GM18907 (cell line): ENCODE results near the gene AMD1.
"Not testable (repeated sequence)": the region's sequence is repeated elsewhere in the genome, so short reads cannot be mapped to it uniquely, and the experiment has no call there.

Experiments used
- ATAC-seq: cut with Tn5 transposase; IDR thresholded peaks from one replicate; pipeline ENCODE4 v1.9.1; 2021; ENCODE audit warnings: mild to moderate bottlenecking, moderate library complexity; ENCODE audit not compliant: unreplicated experiment

Gene AMD1

DNA sequence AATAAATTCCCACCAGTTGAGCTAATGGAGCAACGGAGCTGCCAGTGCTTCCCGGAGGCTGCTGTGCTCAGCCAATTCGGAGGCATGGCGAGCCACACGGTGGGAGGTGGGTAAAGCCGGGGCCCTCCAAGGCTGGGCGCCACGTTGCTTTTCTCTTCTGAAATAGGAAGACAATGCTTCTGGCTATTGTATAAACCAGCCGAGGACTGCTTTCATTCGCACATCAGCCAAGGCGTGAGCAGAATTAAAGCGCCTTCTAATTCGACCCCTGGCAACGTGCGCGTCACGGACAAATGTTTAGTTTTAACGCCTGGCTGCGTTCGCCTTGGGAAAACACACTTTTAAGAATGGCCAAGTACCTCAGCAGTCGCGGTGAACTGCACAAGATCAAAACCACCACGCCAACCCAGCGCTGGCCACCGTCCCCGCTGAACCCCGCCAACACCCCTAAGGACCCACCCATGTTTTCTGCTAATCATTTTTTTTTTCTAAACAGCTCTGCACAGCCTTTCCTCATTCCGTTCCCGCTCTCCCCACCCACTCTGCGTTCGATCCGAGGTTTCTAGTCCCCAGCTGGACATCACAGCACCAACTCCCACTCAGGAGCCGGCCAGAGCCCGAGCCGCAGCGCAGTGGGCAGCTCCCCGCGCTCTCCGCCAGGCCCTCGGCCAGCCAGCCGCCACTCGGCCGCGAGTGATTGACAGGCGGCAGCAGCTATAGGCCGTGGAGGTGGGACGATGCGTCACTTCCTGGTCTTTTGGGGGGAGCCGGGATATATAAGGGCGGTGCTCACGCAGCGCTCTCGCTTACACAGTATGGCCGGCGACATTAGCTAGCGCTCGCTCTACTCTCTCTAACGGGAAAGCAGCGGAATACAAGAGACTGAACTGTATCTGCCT, at the start of gene AMD1:
AMD1 (plus strand) TSS at position 805 of the 899 bp plus-strand sequence. CDS start 321 bp downstream, outside the sequence.
- ATAC-seq: peak; percentile 81

DNA sequence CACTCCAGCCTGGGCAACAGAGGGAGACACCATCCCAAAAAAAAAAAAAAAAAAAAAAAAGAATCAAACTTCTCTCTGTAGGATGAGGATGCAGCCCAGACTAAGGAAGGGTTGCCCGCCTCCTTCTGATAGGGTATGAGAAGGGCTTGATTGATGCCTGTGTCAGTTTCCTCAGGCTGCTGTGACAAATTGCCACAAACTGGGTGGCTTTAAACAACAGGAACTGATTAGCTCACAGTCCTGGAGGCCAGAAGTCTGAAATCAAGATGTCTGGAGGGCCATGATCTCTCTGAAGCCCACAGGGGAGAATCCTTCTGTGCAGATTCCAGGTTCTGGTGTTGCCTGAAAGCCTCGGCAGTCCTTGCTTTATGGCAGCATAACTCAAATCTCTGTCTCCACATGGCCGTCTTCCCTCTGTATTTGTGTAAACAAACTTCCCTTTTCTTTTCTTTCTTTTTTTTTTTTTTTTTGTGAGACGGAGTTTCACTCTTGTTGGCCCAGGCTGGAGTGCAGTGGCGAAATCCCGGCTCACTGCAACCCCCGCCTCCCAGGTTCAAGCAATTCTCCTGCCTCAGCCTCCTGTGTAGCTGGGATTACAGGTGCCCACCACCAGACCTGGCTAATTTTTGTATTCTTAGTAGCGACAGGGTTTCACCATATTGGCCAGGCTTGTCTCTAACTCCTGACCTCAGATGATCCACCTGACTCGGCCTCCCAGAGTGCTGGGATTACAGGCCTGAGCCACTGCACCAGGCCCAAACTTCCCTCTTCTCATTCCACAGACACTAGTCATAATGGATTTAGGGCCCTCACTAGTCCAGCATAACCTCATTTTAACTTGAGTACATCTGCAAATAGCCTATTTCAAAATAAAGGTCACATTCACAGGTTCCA, 48.1 kb upstream of the AMD1 start:
- no peak for ATAC-seq

GRCh38 chr6:110828396-110828795, 46.2 kb upstream of the AMD1 start:
- no peak for ATAC-seq

- no peak for ATAC-seq
These were observed 43.2 kb upstream of the AMD1 start for GRCh38 chr6:110831405-110831804.

DNA sequence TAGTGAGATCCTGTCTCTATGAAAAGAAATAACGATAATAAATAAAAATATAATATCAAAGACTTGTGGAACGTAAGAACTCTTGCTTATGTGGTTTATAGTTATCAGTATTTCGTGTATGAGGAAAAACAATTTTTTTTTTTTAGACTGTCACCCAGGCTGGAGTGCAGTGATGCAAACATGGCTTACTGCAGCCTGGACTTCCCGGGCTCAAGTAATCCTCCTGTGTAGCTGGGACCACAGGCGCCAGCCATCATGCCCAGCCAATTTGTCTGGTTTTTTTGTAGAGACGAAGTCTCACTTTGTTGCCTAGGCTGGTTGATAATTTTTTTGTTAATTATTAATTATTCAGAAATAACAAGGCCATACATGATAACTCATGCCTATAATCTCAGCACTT, 40.8 kb upstream of the AMD1 start:
- ATAC-seq: no peak

DNA sequence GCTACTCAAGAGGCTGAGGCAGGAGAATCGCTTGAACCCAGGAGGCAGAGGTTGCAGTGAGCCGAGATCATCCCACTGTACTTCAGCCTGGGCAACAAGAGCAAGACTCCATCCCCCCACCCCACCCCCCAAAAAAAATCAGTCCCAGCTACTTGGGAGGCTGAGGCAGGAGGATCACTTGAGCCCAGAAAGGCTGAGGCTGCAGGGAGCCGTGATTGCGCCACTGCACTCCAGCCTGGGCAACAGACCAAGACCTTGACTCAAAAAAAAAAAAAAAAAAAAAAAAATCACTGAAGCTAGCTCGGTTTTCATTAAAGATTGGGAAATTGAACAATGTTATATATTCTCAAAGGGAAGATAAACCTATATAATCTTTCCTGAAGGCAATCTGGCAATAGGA, 38.8 kb upstream of the AMD1 start:
- not testable (repeated sequence) for ATAC-seq

- ATAC-seq: no peak
These were observed 33.3 kb upstream of the AMD1 start for GRCh38 chr6:110841266-110841665.

- no peak for ATAC-seq
These were observed 24.8 kb upstream of the AMD1 start for GRCh38 chr6:110849781-110850180.

GRCh38 chr6:110852773-110853172, 21.8 kb upstream of the AMD1 start:
- no peak for ATAC-seq

- ATAC-seq: no peak
These were observed 20.7 kb upstream of the AMD1 start for GRCh38 chr6:110853754-110854477.

DNA sequence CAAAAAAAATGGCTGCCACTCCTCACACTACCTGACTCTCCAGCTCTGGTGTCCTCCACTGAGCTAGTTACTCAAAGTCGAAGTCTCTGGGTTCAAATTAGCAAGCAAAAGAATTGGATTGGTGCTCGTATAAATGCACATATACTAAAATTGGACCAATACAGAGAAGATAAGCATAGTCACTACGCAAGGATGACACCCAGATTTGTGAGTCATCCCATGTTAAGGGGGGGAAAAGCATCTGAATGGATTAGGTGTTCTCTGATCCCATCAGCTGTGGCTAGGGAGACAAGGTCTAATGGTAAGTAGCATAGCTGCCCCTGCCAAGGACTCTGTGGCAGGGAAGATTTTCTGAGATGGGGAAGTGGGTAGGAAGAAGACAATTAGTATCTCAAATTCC, 18.3 kb upstream of the AMD1 start:
- no peak for ATAC-seq

GRCh38 chr6:110858016-110858415, 16.6 kb upstream of the AMD1 start:
- ATAC-seq: no peak

DNA sequence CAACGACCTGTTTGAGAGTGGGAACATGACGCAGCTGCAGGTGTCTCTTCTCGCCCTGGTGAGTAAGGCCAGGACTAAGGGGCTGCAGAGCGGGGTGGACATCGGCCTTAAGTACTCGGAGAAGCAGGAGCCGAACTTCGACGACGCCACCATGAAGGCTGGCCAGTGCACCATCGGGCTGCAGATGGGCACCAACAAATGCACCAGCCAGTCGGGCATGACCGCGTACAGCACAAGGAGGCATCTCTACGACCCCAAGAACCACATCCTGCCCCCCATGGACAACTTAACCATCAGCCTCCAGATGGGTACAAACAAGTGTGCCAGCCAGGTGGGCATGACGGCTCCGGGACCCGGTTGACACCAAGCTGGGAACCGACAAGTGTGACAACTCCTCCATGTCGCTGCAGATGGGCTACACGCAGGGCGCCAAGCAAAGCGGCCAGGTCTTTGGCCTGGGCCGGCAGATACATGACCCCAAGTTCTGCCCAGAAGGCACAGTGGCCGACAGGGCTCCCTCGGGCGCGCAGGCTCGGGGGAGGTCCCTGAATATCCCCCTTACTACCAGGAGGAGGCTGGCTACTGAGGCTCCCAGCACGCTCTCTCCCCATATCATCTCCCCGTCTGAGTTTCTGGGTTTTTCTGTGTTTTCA, 15.9 kb upstream of the AMD1 start:
- ATAC-seq: no peak

GRCh38 chr6:110859335-110859792, 15.2 kb upstream of the AMD1 start:
- no peak for ATAC-seq

DNA sequence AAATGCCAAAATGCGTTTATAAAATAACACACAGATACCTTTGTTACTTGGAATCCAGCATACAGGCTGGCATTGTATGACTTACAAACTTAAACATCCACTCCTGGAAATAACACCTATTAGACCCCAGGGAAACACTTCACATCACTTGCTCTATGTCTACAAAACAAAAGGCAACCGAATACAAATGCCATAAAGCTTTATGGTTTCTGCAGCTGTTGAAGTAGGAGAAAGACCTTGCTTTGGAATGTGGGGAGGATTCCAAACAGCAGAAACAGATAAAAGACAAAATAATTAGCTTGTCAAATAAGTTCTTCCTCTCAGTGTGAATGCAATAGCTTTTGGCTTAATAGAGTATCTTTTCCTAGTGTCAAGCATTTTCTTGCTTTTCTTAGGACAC, 9.8 kb upstream of the AMD1 start:
- ATAC-seq: no peak

DNA sequence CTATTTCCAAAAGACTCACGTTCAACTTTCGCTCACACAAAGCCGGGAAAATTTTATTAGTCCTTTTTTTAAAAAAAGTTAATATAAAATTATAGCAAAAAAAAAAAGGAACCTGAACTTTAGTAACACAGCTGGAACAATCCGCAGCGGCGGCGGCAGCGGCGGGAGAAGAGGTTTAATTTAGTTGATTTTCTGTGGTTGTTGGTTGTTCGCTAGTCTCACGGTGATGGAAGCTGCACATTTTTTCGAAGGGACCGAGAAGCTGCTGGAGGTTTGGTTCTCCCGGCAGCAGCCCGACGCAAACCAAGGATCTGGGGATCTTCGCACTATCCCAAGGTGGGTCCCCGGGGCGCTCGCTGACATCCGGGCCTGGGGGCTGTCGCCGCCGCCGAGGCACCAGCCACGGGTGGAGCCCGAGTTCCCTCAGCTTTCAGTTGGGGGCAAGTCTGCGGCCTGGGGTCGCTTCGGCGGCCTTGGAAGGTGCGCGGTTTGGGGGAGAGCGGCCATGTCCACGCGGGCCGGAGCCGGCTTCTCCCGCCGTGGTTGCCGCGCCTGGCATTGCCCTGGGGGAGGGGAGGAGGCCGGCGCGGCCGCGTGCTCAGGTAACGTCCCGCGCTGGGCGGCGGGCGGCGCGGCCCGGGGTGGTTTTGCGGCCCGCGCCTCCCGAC, 429 bp downstream of the AMD1 start:
- peak; percentile 17 for ATAC-seq

DNA sequence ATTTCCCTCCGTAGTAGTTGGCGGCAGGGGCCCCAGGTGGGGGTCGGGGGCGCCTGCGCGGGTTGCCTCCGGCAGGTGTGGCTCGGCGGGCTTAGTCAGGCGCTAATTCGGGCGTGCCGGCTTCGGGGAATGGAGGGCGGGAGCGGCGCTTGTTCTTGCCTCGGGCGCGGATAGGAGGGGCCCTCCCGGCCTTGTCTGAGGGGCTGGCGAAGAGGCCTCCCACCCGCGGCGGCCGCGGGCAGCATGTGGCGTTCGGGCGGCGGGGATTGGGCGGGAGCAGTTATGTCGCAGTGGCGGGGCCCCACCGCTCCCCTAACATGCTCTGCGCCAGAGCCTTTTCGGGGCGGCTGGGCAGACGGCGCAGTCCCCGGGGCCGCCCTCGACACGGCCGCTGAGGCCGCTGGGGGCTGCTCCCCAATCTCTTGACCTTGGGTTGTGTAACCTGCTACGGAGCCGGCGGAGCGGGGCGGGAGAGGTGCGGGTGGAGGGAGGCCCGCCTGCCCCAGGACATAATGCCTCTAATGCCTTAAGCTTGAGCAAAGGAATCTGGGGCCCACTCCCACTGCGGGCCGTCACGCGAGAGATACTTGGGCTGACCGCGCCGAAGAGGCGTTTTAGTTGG, 1.1 kb downstream of the AMD1 start:
- ATAC-seq: peak; percentile 15

DNA sequence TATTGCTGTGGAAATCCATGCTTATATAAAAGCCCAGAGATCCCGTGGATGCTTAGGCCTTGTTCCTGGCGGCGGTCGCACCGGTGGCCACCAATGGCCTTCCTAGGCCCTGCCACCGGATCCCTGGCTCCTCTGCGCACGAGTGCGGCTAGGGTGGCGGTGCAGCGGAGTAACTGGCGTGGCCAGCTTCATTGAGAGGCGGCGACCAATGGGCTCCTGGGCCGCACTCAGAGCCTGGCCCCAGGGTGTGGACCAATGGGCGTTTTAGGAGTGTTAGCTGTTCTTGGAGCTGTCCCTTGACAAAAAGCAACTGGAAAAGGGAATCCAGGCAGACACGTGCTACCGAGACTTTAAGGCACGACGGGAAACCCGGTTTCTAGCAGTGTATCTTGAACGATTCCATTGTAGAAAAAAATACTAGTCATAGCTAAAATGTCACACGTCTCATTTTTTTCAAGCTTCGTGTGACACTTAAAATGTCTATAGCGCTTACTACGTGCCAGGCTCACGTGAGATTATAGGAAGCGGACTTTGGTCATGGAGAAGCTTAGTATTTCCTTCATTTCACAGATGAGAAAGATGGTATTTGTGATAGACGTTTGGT, 1.7 kb downstream of the AMD1 start:
- ATAC-seq: peak; percentile 47
